ENCODE data around the gene SRSF12.

The SRSF12 gene

GRCh38 chr6:89117211-89118108 lies at the start of gene SRSF12:
Gene SRSF12, minus strand, starts transcription at chr6:89118071. Its CDS starts 184 bp downstream, at chr6:89117887.
- peak; percentile 72 for DNase-seq (ENCODE audit: low spot score)

- DNase-seq (ENCODE audit: low spot score): no peak
Measured at GRCh38 chr6:89162047-89162371, 44.1 kb upstream of the SRSF12 start.

- DNase-seq (ENCODE audit: low spot score): no peak
Measured at GRCh38 chr6:89161326-89162046, 43.6 kb upstream of the SRSF12 start.

GRCh38 chr6:89160331-89161092 lies 42.6 kb upstream of the SRSF12 start:
- DNase-seq (ENCODE audit: low spot score): no peak

- DNase-seq (ENCODE audit: low spot score): no peak
Measured at GRCh38 chr6:89154131-89154530, 36.3 kb upstream of the SRSF12 start.

- DNase-seq (ENCODE audit: low spot score): no peak
Measured at GRCh38 chr6:89148016-89148750, 30.3 kb upstream of the SRSF12 start.

GRCh38 chr6:89146718-89147700 lies 29.1 kb upstream of the SRSF12 start:
- DNase-seq (ENCODE audit: low spot score): no peak

GRCh38 chr6:89145956-89146717 lies 28.3 kb upstream of the SRSF12 start, which contains the start of gene PM20D2:
Gene PM20D2, plus strand, starts transcription at chr6:89146055. Its CDS starts 90 bp downstream, at chr6:89146145.
- peak; percentile 95 for DNase-seq (ENCODE audit: low spot score)

GRCh38 chr6:89145091-89145955 lies 27.5 kb upstream of the SRSF12 start:
- no peak for DNase-seq (ENCODE audit: low spot score)

GRCh38 chr6:89144354-89144906 lies 26.6 kb upstream of the SRSF12 start:
- DNase-seq (ENCODE audit: low spot score): no peak

- DNase-seq (ENCODE audit: low spot score): peak; percentile 77
Measured at GRCh38 chr6:89140347-89141156, 22.7 kb upstream of the SRSF12 start.

- DNase-seq (ENCODE audit: low spot score): no peak
Measured at GRCh38 chr6:89139509-89140346, 21.9 kb upstream of the SRSF12 start.

GRCh38 chr6:89138173-89138572 lies 20.3 kb upstream of the SRSF12 start:
- no peak for DNase-seq (ENCODE audit: low spot score)

GRCh38 chr6:89134723-89135122 lies 16.9 kb upstream of the SRSF12 start:
- DNase-seq (ENCODE audit: low spot score): no peak

- DNase-seq (ENCODE audit: low spot score): no peak
Measured at GRCh38 chr6:89133981-89134380, 16.1 kb upstream of the SRSF12 start.

GRCh38 chr6:89132057-89132456 lies 14.2 kb upstream of the SRSF12 start:
- DNase-seq (ENCODE audit: low spot score): no peak

GRCh38 chr6:89131599-89131998 lies 13.7 kb upstream of the SRSF12 start:
- DNase-seq (ENCODE audit: low spot score): no peak
